IMR-90 (cell line): ENCODE results near the gene FMO1. TPM values are rescaled to one million over a fixed set of nuclear protein-coding genes. Genes with fewer than 3 reads are reported as not detected.

Experiments used
- ATAC-seq: fragments of 200-7000 bp; cut with Tn5 transposase; 2 replicates; pipeline ENCODE4 v1.9.1; 2020; ENCODE audit warnings: low read depth, mild to moderate bottlenecking, moderate library complexity
- BruUV-seq: library from RNA; stranded (reverse); fragments of 400-500 nt; replicated peaks from 2 replicates; lab custom pipeline; 2021; lab: Mats Ljungman, UMichigan
- CTCF ChIA-PET: fragments of 300-600 bp; formaldehyde crosslinking; extraction: SDS; loops from one replicate; lab custom pipeline; 2021; ENCODE audit warnings: antibody characterized with exemption; lab: Yijun Ruan, JAX
- POLR2A ChIA-PET: fragments of 300-600 bp; sonication (Branson Sonifier 250); formaldehyde crosslinking; loops from one replicate; lab custom pipeline; 2022; ENCODE audit warnings: antibody characterized with exemption; ENCODE audit not compliant: unreplicated experiment; lab: Charles Lee
- DNase-seq: peaks from one replicate; pipeline ENCODE4 v3.0.0; 2013
- H2AFZ ChIP-seq: replicated peaks from 2 replicates; pipeline ENCODE3; 2013; ENCODE audit warnings: low read length, mild to moderate bottlenecking; ENCODE audit not compliant: poor library complexity
- H2AK5ac ChIP-seq: 2 replicates; pipeline ENCODE4 v1.6.1; 2013; ENCODE audit warnings: low read depth, low read length, inconsistent platforms
- H2AK9ac ChIP-seq: replicated peaks from 2 replicates; pipeline ENCODE3; 2013; ENCODE audit warnings: mild to moderate bottlenecking, low read depth, low read length, moderate library complexity; ENCODE audit not compliant: poor library complexity
- H2BK120ac ChIP-seq: 2 replicates; pipeline ENCODE4 v1.6.1; 2013; ENCODE audit warnings: low read depth, low read length, inconsistent platforms
- H2BK15ac ChIP-seq: 3 replicates; pipeline ENCODE4 v1.6.1; 2013; ENCODE audit warnings: low read depth, low read length, inconsistent platforms
- H2BK20ac ChIP-seq: 2 replicates; pipeline ENCODE4 v1.6.1; 2013; ENCODE audit warnings: low read depth, mild to moderate bottlenecking, inconsistent platforms, low read length, moderate library complexity
- H2BK5ac ChIP-seq: 2 replicates; pipeline ENCODE4 v1.6.1; 2013; ENCODE audit warnings: mild to moderate bottlenecking, low read depth, low read length, inconsistent platforms; ENCODE audit not compliant: poor library complexity, severe bottlenecking
- H3K14ac ChIP-seq: replicated peaks from 2 replicates; pipeline ENCODE4 v1.6.1; 2013; ENCODE audit warnings: low read depth, low read length, inconsistent platforms
- H3K18ac ChIP-seq: 2 replicates; pipeline ENCODE4 v1.6.1; 2013; ENCODE audit warnings: low read depth, low read length, control low read depth
- H3K23ac ChIP-seq: 2 replicates; pipeline ENCODE4 v1.6.1; 2013; ENCODE audit warnings: low read depth, low read length, inconsistent platforms
- H3K27ac ChIP-seq: 2 replicates; pipeline ENCODE4 v1.5.1; 2013; ENCODE audit warnings: mild to moderate bottlenecking, control low read depth, low read length; ENCODE audit not compliant: insufficient read depth
- H3K27me3 ChIP-seq: 2 replicates; pipeline ENCODE4 v1.6.1; 2013; ENCODE audit warnings: low read length; ENCODE audit not compliant: control insufficient read depth, insufficient read depth
- H3K36me3 ChIP-seq: 2 replicates; pipeline ENCODE4 v1.6.1; 2013; ENCODE audit warnings: low read length, mixed read lengths; ENCODE audit not compliant: control insufficient read depth, insufficient read depth
- H3K4ac ChIP-seq: 2 replicates; pipeline ENCODE4 v1.6.1; 2013; ENCODE audit warnings: low read depth, low read length, inconsistent platforms
- H3K4me1 ChIP-seq: 2 replicates; pipeline ENCODE4 v1.6.1; 2013; ENCODE audit warnings: low read length, mixed read lengths; ENCODE audit not compliant: control insufficient read depth, insufficient read depth
- H3K4me2 ChIP-seq: 2 replicates; pipeline ENCODE4 v1.6.1; 2013; ENCODE audit warnings: low read depth, mild to moderate bottlenecking, control low read depth, low read length, moderate library complexity
- H3K4me3 ChIP-seq: 2 replicates; pipeline ENCODE4 v1.5.1; 2013; ENCODE audit warnings: low read depth, mild to moderate bottlenecking, control low read depth, low read length, moderate library complexity; ENCODE audit not compliant: insufficient read depth
- H3K56ac ChIP-seq: 2 replicates; pipeline ENCODE4 v1.6.1; 2013; ENCODE audit warnings: low read length, inconsistent platforms; ENCODE audit not compliant: insufficient read depth; ENCODE audit errors: extremely low read depth
- H3K79me1 ChIP-seq, 2 experiments: 2 replicates each; pipeline ENCODE4 v1.6.1; 2013; ENCODE audit warnings: low read length in 2 of 2, inconsistent platforms in 1 of 2, low read depth in 1 of 2
- H3K9ac ChIP-seq: 2 replicates; pipeline ENCODE4 v1.6.1; 2013; ENCODE audit warnings: low read depth, low read length, control low read depth
- H3K9me1 ChIP-seq: 2 replicates; pipeline ENCODE4 v1.6.1; 2013; ENCODE audit warnings: low read length, inconsistent platforms; ENCODE audit not compliant: insufficient read depth
- H3K9me3 ChIP-seq: 2 replicates; pipeline ENCODE4 v1.6.1; 2013; ENCODE audit warnings: low read length; ENCODE audit not compliant: control insufficient read depth, insufficient read depth
- H4K20me1 ChIP-seq: 2 replicates; pipeline ENCODE4 v1.6.1; 2013; ENCODE audit warnings: low read length, inconsistent platforms; ENCODE audit not compliant: insufficient read depth
- H4K5ac ChIP-seq: 2 replicates; pipeline ENCODE4 v1.6.1; 2013; ENCODE audit warnings: mild to moderate bottlenecking, low read depth, low read length, control low read depth
- H4K8ac ChIP-seq, 2 experiments: 2 replicates each; pipeline ENCODE4 v1.6.1; 2013; ENCODE audit warnings: low read depth in 2 of 2, low read length in 2 of 2, control low read depth in 1 of 2, inconsistent platforms in 1 of 2
- H4K91ac ChIP-seq: 2 replicates; pipeline ENCODE4 v1.6.1; 2013; ENCODE audit warnings: low read depth, low read length, inconsistent platforms; ENCODE audit not compliant: insufficient read depth
- MAZ ChIP-seq: IDR thresholded peaks from 2 replicates; pipeline ENCODE4 v1.6.1; 2012; ENCODE audit warnings: low read depth, mild to moderate bottlenecking, low read length, improper control_type of control experiment, moderate library complexity, borderline replicate concordance
- MXI1 ChIP-seq: IDR thresholded peaks from 2 replicates; pipeline ENCODE4 v1.6.1; 2012; ENCODE audit warnings: low read depth, mild to moderate bottlenecking, low read length, moderate library complexity, borderline replicate concordance
- RCOR1 ChIP-seq: IDR thresholded peaks from 2 replicates; pipeline ENCODE4 v1.6.1; 2012; ENCODE audit warnings: mild to moderate bottlenecking, low read length, improper control_type of control experiment; ENCODE audit not compliant: insufficient replicate concordance
- SMC3 ChIP-seq: fragments of 150-350 bp; IDR thresholded peaks from 2 replicates; pipeline ENCODE4 v1.6.1; 2016; ENCODE audit warnings: low read depth, mild to moderate bottlenecking, antibody characterized with exemption, low read length, moderate library complexity
- WGBS, 2 experiments: methylation state at CpG; one replicate each; pipeline versions ENCODE4 v1.1.5 to v1.1.7; 2013; ENCODE audit warnings: missing lambda C conversion rate in 2 of 2; ENCODE audit not compliant: insufficient read length in 1 of 2; ENCODE audit errors: extremely low coverage in 2 of 2; 5-methylcytosine and 5-hydroxymethylcytosine counted together
- dilution Hi-C: fragments of 300-500 bp; cut with HindIII; formaldehyde crosslinking; loops from one replicate; pipeline ENCODE4 v1.14.3; 2018; ENCODE audit warnings: low sequenced_read_pairs; ENCODE audit not compliant: unreplicated experiment
- in situ Hi-C: fragments of 300-500 bp; cut with MboI; formaldehyde crosslinking; loops from 3 replicates; pipeline ENCODE4 v1.14.3; 2019; ENCODE audit warnings: low sequenced_read_pairs, inconsistent platforms, mixed read lengths
- intact Hi-C: fragments of 100-400 bp; cut with micrococcal nuclease; formaldehyde crosslinking; loops from 2 replicates; pipeline ENCODE4 v1.10.0; 2022
- polyA plus RNA-seq, 3 experiments: library from polyadenylated mRNA; depleted of rRNA; stranded (reverse); fragments of >200 nt; gene quantifications; 2 replicates each; pipeline ENCODE4 v1.2.3, GENCODE V29; 2012; ENCODE audit warnings: low replicate concordance in 1 of 3
- total RNA-seq: library from RNA; depleted of rRNA; stranded (reverse); fragments of >200 nt; gene quantifications from 2 replicates; pipeline ENCODE4 v1.2.3, GENCODE V29; 2012

FMO1 gene
- total and polyA plus RNA-seq, 2 of the 4 experiments (the other 2 are of a cell fraction): not detected

- no peak for TF ChIP-seq MXI1
These were observed 65.6 kb downstream of the FMO1 start, which contains the start of gene FMO4 (continued) for GRCh38 chr1:171313835-171314320.

DNA sequence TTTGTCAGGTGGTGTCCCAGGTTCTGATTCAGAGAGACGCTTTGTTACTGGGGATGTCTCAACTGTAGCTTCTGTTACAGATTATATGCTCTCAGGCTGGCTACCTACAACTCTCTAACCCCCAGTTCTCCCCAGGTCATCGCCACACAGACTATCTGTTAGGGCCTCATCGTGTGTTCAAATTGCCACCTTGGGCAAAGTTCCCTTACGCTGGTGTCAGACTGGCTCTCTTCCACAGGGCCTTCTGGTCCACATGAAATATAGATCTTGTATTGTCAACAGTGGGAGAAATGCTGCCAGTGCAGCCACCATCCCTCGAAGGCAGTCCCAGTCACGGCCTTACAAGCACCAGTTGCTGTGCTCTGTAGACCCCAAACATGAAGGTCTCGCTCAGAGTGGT lies 81.0 kb downstream of the FMO1 start:
- no peak overlapping the region for H2AK9ac ChIP-seq
- no peak overlapping the region for H2BK20ac ChIP-seq
- H3K9me3 ChIP-seq: no peaks in the 10 kb centered on the region
- no peak overlapping the region for H3K14ac ChIP-seq
- intact Hi-C loops (no loop called here), dilution Hi-C loops (no loop called here), in situ Hi-C loops (no loop called here)
- H2BK15ac ChIP-seq: no peak overlapping the region
- POLR2A ChIA-PET: no interaction called here
- no peak overlapping the region for H3K4ac ChIP-seq
- no peak overlapping the region for H3K4me3 ChIP-seq
- H3K4me2 ChIP-seq: no peak overlapping the region
- H3K9me1 ChIP-seq: no peaks in the 10 kb centered on the region
- BruUV-seq: no TSS peak
- H3K4me1 ChIP-seq: no peaks in the 10 kb centered on the region
- no peak overlapping the region for H2AFZ ChIP-seq
- no peak overlapping the region for H3K56ac ChIP-seq
- DNase-seq: no peak
- no peaks in the 10 kb centered on the region for H3K36me3 ChIP-seq
- no peaks in the 10 kb centered on the region for H3K27me3 ChIP-seq
- H3K23ac ChIP-seq: no peak overlapping the region
- H4K20me1 ChIP-seq: no peaks in the 10 kb centered on the region
- H3K79me1 ChIP-seq: no peaks in the 10 kb centered on the region
- TF ChIP-seq MAZ (no peak), SMC3 (no peak), RCOR1 (no peak)
- no peak overlapping the region for H3K9ac ChIP-seq
- no CpG with 5 or more reads among the region's 7 CpGs for WGBS, 2 experiments
- no peak overlapping the region for H4K5ac ChIP-seq
- no peak overlapping the region for H3K27ac ChIP-seq
- no peak overlapping the region for H3K18ac ChIP-seq
- H2BK120ac ChIP-seq: no peak overlapping the region
- H2BK5ac ChIP-seq: no peak overlapping the region
- CTCF ChIA-PET: no interaction called here
- H4K8ac ChIP-seq: no peak overlapping the region
- ATAC-seq: no peak
- H4K91ac ChIP-seq: no peak overlapping the region
- H2AK5ac ChIP-seq: no peak overlapping the region
